C4-2B (cell line): Measurements from ENCODE around the gene NCOA3.

Experiments
- CTCF ChIP-seq: fragments of 450-650 bp; conservative IDR thresholded peaks from 2 replicates; pipeline ENCODE4 v1.5.1; 2017; ENCODE audit warnings: mild to moderate bottlenecking
- ZFX ChIP-seq: fragments of 450-650 bp; IDR thresholded peaks from 2 replicates; pipeline ENCODE4 v1.6.1; 2017

- TF ChIP-seq CTCF (no peak), ZFX (no peak)
These were observed 9.4 kb upstream of the NCOA3 start for GRCh38 chr20:47492284-47492683.
